Esophagus squamous epithelium (tissue), 4 donors: ENCODE results near the gene ADGRD1.

Source experiments
- POLR2A ChIP-seq, 4 donors: fragments of 450-650 bp; IDR thresholded peaks; one replicate each; pipeline ENCODE4 v1.6.1; 2017; ENCODE audit warnings: antibody characterized with exemption in 4 of 4, mild to moderate bottlenecking in 4 of 4, moderate library complexity in 3 of 4
- TF ChIP-seq, protein P1 (sequence below), 6 experiments: fragments of 450-650 bp in 4 of 6; fragments of 200-600 bp in 2 of 6; sonication (generic) in 2 of 6; IDR thresholded peaks; one replicate each; pipeline ENCODE4 v1.5.1; 2016 to 2019; ENCODE audit warnings: antibody characterized with exemption in 6 of 6, mild to moderate bottlenecking in 4 of 6, moderate library complexity in 4 of 6

DNA sequence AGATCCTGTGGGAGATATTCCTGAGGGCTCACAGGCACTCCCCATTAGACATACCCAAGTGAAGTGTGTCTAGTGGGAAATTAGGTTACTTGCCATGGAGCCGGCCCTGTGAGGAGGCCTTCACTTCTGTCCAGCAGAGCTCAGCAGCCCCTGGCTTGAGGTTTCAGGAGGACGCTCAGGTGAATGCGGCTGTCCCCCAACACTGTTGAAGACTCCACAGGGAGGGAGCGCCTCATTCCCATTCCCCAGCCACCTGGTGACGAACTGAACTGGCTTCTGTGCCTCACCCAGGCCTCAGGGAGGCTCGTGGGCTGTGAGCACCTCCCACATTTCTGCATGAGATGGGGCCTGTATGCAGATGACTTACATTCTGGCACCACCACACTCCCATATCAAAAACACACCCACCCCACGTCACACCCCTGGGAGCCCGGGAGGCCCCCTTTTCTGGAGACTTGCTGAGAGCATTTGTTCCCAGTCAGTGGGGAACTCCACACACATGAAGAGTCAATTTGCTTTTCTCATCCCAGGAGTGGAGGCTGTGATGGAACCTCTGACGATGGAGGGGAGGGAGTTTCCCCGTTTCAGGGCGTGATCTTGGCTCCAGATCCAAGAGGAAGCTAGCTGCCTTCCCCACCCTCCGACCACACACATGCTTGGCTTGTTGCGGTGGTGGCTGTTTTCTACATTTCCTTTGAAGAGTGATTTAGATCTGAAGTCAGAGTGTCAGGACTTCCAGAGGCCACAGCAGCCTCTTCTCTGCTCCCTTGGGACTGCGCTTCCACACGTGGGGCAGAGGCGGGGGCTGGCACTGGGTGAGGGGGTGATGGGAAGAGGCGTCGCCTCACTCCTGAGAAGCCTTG lies 120.7 kb downstream of the ADGRD1 start:
- TF ChIP-seq, protein P1, sequence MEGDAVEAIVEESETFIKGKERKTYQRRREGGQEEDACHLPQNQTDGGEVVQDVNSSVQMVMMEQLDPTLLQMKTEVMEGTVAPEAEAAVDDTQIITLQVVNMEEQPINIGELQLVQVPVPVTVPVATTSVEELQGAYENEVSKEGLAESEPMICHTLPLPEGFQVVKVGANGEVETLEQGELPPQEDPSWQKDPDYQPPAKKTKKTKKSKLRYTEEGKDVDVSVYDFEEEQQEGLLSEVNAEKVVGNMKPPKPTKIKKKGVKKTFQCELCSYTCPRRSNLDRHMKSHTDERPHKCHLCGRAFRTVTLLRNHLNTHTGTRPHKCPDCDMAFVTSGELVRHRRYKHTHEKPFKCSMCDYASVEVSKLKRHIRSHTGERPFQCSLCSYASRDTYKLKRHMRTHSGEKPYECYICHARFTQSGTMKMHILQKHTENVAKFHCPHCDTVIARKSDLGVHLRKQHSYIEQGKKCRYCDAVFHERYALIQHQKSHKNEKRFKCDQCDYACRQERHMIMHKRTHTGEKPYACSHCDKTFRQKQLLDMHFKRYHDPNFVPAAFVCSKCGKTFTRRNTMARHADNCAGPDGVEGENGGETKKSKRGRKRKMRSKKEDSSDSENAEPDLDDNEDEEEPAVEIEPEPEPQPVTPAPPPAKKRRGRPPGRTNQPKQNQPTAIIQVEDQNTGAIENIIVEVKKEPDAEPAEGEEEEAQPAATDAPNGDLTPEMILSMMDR (IDR thresholded peaks at IDR 0.05) = no peak
- TF ChIP-seq POLR2A (IDR thresholded peaks at IDR 0.05) = no peak
